GM12878 (cell line): Measurements from ENCODE around the gene ERC2. TPM values are rescaled to one million over a fixed set of nuclear protein-coding genes. Genes with fewer than 3 reads are reported as not detected.

Experiments used
- ATAC-seq: fragments of 200-7000 bp; cut with Tn5 transposase; 3 replicates; pipeline ENCODE4 v1.9.1; 2020; ENCODE audit warnings: mild to moderate bottlenecking, moderate library complexity
- BruUV-seq: library from RNA; stranded (reverse); fragments of 400-500 nt; replicated peaks from 2 replicates; lab custom pipeline; 2021; lab: Mats Ljungman, UMichigan
- CTCF ChIA-PET: fragments of 300-600 bp; sonication (Branson Sonifier 250); formaldehyde crosslinking; extraction: SDS; loops from one replicate; lab custom pipeline; 2021; ENCODE audit warnings: inconsistent platforms; lab: Yijun Ruan, JAX
- POLR2A ChIA-PET: fragments of 350-600 bp; formaldehyde crosslinking; extraction: SDS; loops from one replicate; lab custom pipeline; 2021; ENCODE audit warnings: inconsistent platforms; lab: Charles Lee
- RAD21 ChIA-PET: fragments of 300-600 bp; sonication (Branson Sonifier 250); formaldehyde crosslinking; loops from one replicate; lab custom pipeline; 2023; ENCODE audit warnings: antibody characterized with exemption; ENCODE audit not compliant: unreplicated experiment; lab: Charles Lee
- SMC1A ChIA-PET: fragments of 300-600 bp; sonication (Branson Sonifier 250); formaldehyde crosslinking; loops from one replicate; lab custom pipeline; 2023; ENCODE audit not compliant: unreplicated experiment, uncharacterized antibody; lab: Charles Lee
- DNase-seq: peaks from one replicate; pipeline ENCODE4 v3.0.0-alpha.2; 2011; ENCODE audit warnings: low read depth, low spot score
- FAIRE-seq: peaks from 3 replicates; lab custom pipeline; 2011; peaks lifted over from hg19 to GRCh38; lab: Jason Lieb, UNC
- H2AFZ ChIP-seq: 2 replicates; pipeline ENCODE4 v1.6.0; 2011; ENCODE audit warnings: low read depth, low read length, control low read depth; ENCODE audit not compliant: control insufficient read depth
- H3K27ac ChIP-seq: 2 replicates; pipeline ENCODE4 v1.5.1; 2011; ENCODE audit warnings: control low read depth; ENCODE audit not compliant: control insufficient read depth, insufficient read depth
- H3K27me3 ChIP-seq, 2 experiments: replicated peaks in 1 of 2; 2 replicates each; pipeline versions ENCODE4 v1.6.0 to v1.6.1; 2011; ENCODE audit warnings: low read length in 1 of 2; ENCODE audit not compliant: control insufficient read depth in 2 of 2, insufficient read depth in 2 of 2
- H3K36me3 ChIP-seq, 2 experiments: 2 replicates each; pipeline ENCODE4 v1.5.1; 2011; ENCODE audit warnings: low read length in 1 of 2; ENCODE audit not compliant: control insufficient read depth in 2 of 2, insufficient read depth in 2 of 2
- H3K4me1 ChIP-seq: 2 replicates; pipeline ENCODE4 v1.6.1; 2011; ENCODE audit warnings: mild to moderate bottlenecking, low read length, moderate library complexity, mixed read lengths; ENCODE audit not compliant: control insufficient read depth, insufficient read depth
- H3K4me2 ChIP-seq: 2 replicates; pipeline ENCODE4 v1.6.0; 2011; ENCODE audit warnings: control low read depth; ENCODE audit not compliant: control insufficient read depth, insufficient read depth
- H3K4me3 ChIP-seq: fragments of 200-600 bp; sonication (generic); 2 replicates; pipeline ENCODE4 v1.5.1; 2016
- H3K79me2 ChIP-seq: 2 replicates; pipeline ENCODE4 v1.6.0; 2011; ENCODE audit warnings: low read length; ENCODE audit not compliant: control insufficient read depth, insufficient read depth
- H3K9ac ChIP-seq: 2 replicates; pipeline ENCODE4 v1.8.0; 2011; ENCODE audit warnings: low read length, control low read depth, mixed read lengths; ENCODE audit not compliant: control insufficient read depth, insufficient read depth
- H3K9me3 ChIP-seq: replicated peaks from 3 replicates; pipeline ENCODE4 v1.5.1; 2011; ENCODE audit warnings: mild to moderate bottlenecking, low read length; ENCODE audit not compliant: control insufficient read depth, insufficient read depth
- H4K20me1 ChIP-seq: 2 replicates; pipeline ENCODE4 v1.6.0; 2011; ENCODE audit not compliant: control insufficient read depth, insufficient read depth
- CUX1 ChIP-seq: IDR thresholded peaks from 2 replicates; pipeline ENCODE4 v1.6.1; 2012; ENCODE audit warnings: improper control_type of control experiment, low read depth, low read length; ENCODE audit not compliant: insufficient replicate concordance
- DPF2 ChIP-seq: fragments of 450-650 bp; IDR thresholded peaks from 2 replicates; pipeline ENCODE4 v1.6.1; 2017; ENCODE audit warnings: mild to moderate bottlenecking
- ELK1 ChIP-seq: IDR thresholded peaks from 2 replicates; pipeline ENCODE4 v1.6.1; 2012; ENCODE audit warnings: low read depth, low read length, improper control_type of control experiment
- FOXK2 ChIP-seq: fragments of 450-650 bp; IDR thresholded peaks from 2 replicates; pipeline ENCODE4 v1.6.1; 2017; ENCODE audit warnings: mild to moderate bottlenecking, moderate library complexity
- HCFC1 ChIP-seq: fragments of 150-350 bp; IDR thresholded peaks from 2 replicates; pipeline ENCODE4 v1.6.1; 2014; ENCODE audit warnings: low read length
- PML ChIP-seq: IDR thresholded peaks from 2 replicates; pipeline ENCODE4 v1.6.1; 2012; ENCODE audit warnings: low read length, inconsistent platforms
- RELA ChIP-seq: fragments of 450-650 bp; IDR thresholded peaks from 2 replicates; pipeline ENCODE4 v1.8.0; 2014; ENCODE audit warnings: borderline replicate concordance; ENCODE audit not compliant: partially characterized antibody
- RELB ChIP-seq: fragments of 450-650 bp; IDR thresholded peaks from 2 replicates; pipeline ENCODE4 v1.6.1; 2017; ENCODE audit warnings: low read depth, mild to moderate bottlenecking, moderate library complexity
- SMARCA5 ChIP-seq: fragments of 450-650 bp; IDR thresholded peaks from 2 replicates; pipeline ENCODE4 v1.6.1; 2017; ENCODE audit warnings: mild to moderate bottlenecking
- TCF12 ChIP-seq: IDR thresholded peaks from 2 replicates; pipeline ENCODE4 v1.6.1; 2011; ENCODE audit warnings: low read depth, mild to moderate bottlenecking, low read length
- ZBTB40 ChIP-seq: fragments of 450-650 bp; IDR thresholded peaks from 2 replicates; pipeline ENCODE4 v1.6.1; 2016; ENCODE audit warnings: mild to moderate bottlenecking, moderate library complexity, borderline replicate concordance
- ZNF274 ChIP-seq: IDR thresholded peaks from one replicate; pipeline ENCODE4 v1.8.0; 2011; ENCODE audit not compliant: insufficient read length, insufficient read depth
- ZNF384 ChIP-seq: IDR thresholded peaks from 2 replicates; pipeline ENCODE4 v1.6.1; 2012; ENCODE audit warnings: low read depth, mild to moderate bottlenecking, low read length, improper control_type of control experiment, borderline replicate concordance
- WGBS: methylation state at CpG from one replicate; pipeline ENCODE4 v1.1.6; 2016; ENCODE audit warnings: low lambda C conversion rate; ENCODE audit not compliant: insufficient replicate concordance, insufficient coverage; ENCODE audit errors: missing lambda C conversion rate; 5-methylcytosine and 5-hydroxymethylcytosine counted together
- in situ Hi-C: fragments of 300-500 bp; cut with MboI; formaldehyde crosslinking; loops from 9 replicates; pipeline ENCODE4 v1.14.3; 2018; ENCODE audit warnings: mixed read lengths
- intact Hi-C: fragments of 100-400 bp; cut with micrococcal nuclease; formaldehyde crosslinking; loops from one replicate; pipeline ENCODE4 v1.14.2; 2022; ENCODE audit not compliant: unreplicated experiment
- polyA plus RNA-seq, 11 experiments: library from polyadenylated mRNA; depleted of rRNA in 4 of 11; unstranded in 6 of 11; stranded (reverse) in 5 of 11; fragments of >200 nt; fragmentation: Nextera tagmentation in 4 of 11; fragmentation: Illumina TruSeq in 1 of 11; extraction: Ambion mirVana in 4 of 11; extraction: Trizol in 1 of 11; gene quantifications; 1 replicate in 1 of 11; 2 replicates in 10 of 11; pipeline versions ENCODE4 v1.2.1 to v1.2.3, GENCODE V29; 2011 to 2016; ENCODE audit warnings: inconsistent platforms in 2 of 11, missing spikeins in 2 of 11, low read depth in 1 of 11
- total RNA-seq, 4 experiments: library from RNA; depleted of rRNA in 3 of 4; stranded (reverse); fragments of >200 nt in 3 of 4; fragmentation: Illumina TruSeq in 1 of 4; extraction: Trizol in 1 of 4; gene quantifications; 2 replicates each; pipeline versions ENCODE4 v1.2.1 to v1.2.3, GENCODE V29; 2013 to 2021

The ERC2 gene
- total and polyA plus RNA-seq, 10 of the 15 experiments (the other 5 are each of a cell fraction or from before 2014, with no cell fraction given), result 0.06 to 1.4 (median 0.12) TPM; not detected in 3

- H3K4me2 ChIP-seq, result no peak overlapping the region
- H4K20me1 ChIP-seq, result no peaks in the 10 kb centered on the region
- no peak overlapping the region for H3K9ac ChIP-seq
- ChIA-PET CTCF (interaction anchor here (1.0 kb wide), 1 partner anchor 14 kb away, joined by 3 read pairs; no protein-coding TSS in a partner anchor), POLR2A (no interaction called here), SMC1A (no interaction called here), RAD21 (no interaction called here)
- 92% methylated on average over 1 of the region's 1 CpG for WGBS
- H3K27ac ChIP-seq, result no peak overlapping the region
- DNase-seq (no peak), ATAC-seq (no peak), FAIRE-seq (no peak)
- in situ Hi-C loops (no loop called here), intact Hi-C loops (no loop called here)
- no TSS peak for BruUV-seq
- H3K4me1 ChIP-seq, result no peaks in the 10 kb centered on the region
- H3K79me2 ChIP-seq, result no peaks in the 10 kb centered on the region
- no peaks in the 10 kb centered on the region for H3K36me3 ChIP-seq
- H3K4me3 ChIP-seq, result no peak overlapping the region
- H2AFZ ChIP-seq, result no peak overlapping the region
- no peaks in the 10 kb centered on the region for H3K9me3 ChIP-seq
- no peaks in the 10 kb centered on the region for H3K27me3 ChIP-seq
- TF ChIP-seq RELA (no peak), HCFC1 (no peak), ZNF384 (no peak), SMARCA5 (no peak), RELB (no peak), PML (no peak), FOXK2 (no peak), ZBTB40 (no peak), ELK1 (no peak), ZNF274 (no peak), DPF2 (no peak), TCF12 (no peak), CUX1 (no peak)
These were observed 314.0 kb downstream of the ERC2 start for GRCh38 chr3:56154297-56154696.
